Kidney epithelial cell (primary cell): Measurements from ENCODE around the gene HOXA2. TPM values are rescaled to one million over a fixed set of nuclear protein-coding genes. Genes with fewer than 3 reads are reported as not detected.
A peak's percentile ranks its signal among the peaks of the same experiment; 100 is the strongest.

ENCODE experiments used
- DNase-seq: peaks from one replicate; pipeline ENCODE4 v3.0.0-alpha.2; 2010; ENCODE audit warnings: low read depth
- H3K27me3 ChIP-seq: 2 replicates; pipeline ENCODE4 v1.6.0; 2011; ENCODE audit warnings: low read length; ENCODE audit not compliant: control insufficient read depth, insufficient read depth
- H3K36me3 ChIP-seq: 2 replicates; pipeline ENCODE4 v1.5.1; 2011; ENCODE audit warnings: low read length; ENCODE audit not compliant: control insufficient read depth, insufficient read depth
- H3K4me3 ChIP-seq: 2 replicates; pipeline ENCODE4 v1.5.1; 2011; ENCODE audit warnings: low read depth, mild to moderate bottlenecking, control low read depth, low read length
- total RNA-seq: library from RNA; depleted of rRNA; stranded (reverse); fragments of >200 nt; gene quantifications from 2 replicates; pipeline ENCODE4 v1.2.3, GENCODE V29; 2015
- TF ChIP-seq, protein P1 (sequence below): IDR thresholded peaks from 2 replicates; pipeline ENCODE4 v1.5.1; 2011; ENCODE audit warnings: mild to moderate bottlenecking, moderate library complexity, low read length, control low read depth, inconsistent platforms; ENCODE audit not compliant: insufficient read depth, poor library complexity, severe bottlenecking

HOXA2 gene
- total RNA-seq, 1 donor from 2014 or later: 1.1 TPM

DNA sequence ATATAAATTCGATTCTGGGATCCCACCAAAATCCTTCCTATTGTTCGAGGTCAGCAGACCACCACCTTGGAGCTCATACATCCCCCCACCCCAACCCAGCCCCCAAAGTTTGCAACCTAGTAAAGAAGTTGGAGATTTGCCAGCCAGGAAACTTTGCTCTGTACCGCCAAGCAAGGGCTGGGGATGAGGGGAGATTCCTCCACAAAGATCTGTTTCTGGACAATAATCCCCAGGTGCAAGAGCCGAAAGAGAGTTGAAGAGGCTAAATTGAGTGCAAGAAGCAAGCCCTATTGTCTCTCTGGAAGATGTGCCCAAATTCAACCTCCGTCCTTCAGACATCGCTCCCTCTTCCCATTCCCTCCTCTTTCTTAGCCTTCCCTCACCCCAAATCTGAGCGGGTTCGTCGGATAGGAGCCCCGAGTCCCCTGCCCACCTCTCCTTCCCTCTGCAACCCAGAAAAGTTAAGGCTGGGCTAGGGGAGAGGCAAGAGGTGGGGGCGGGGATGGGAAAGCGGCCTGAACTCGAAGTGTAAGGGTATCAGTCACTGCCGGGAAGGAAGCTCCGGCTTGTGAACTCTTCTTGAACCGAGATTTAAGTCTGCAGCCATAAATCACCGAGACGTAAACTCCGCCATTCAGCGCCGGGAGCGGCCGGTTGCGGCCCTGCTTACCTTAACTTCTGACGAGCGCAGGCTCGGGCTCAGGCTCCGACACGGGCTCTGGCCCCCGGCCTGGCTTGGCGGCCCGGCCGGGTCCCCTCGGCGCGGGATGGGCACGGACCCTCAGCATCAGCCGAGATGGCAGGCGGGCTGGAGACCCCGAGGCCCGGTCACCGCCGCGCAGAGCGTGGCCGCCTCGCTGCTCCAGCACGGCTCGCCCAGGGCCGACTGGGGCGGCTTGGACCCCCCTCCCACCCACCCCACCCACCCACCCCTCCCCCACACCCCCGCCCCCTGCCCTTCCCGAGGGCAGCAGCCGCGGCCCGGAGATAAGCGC is 10.8 kb upstream of the HOXA2 start:
- Histone ChIP-seq H3K27me3 (no peaks in the 10 kb centered on the region), H3K4me3 (peak overlapping the region; percentile 74)
- TF ChIP-seq, protein P1, sequence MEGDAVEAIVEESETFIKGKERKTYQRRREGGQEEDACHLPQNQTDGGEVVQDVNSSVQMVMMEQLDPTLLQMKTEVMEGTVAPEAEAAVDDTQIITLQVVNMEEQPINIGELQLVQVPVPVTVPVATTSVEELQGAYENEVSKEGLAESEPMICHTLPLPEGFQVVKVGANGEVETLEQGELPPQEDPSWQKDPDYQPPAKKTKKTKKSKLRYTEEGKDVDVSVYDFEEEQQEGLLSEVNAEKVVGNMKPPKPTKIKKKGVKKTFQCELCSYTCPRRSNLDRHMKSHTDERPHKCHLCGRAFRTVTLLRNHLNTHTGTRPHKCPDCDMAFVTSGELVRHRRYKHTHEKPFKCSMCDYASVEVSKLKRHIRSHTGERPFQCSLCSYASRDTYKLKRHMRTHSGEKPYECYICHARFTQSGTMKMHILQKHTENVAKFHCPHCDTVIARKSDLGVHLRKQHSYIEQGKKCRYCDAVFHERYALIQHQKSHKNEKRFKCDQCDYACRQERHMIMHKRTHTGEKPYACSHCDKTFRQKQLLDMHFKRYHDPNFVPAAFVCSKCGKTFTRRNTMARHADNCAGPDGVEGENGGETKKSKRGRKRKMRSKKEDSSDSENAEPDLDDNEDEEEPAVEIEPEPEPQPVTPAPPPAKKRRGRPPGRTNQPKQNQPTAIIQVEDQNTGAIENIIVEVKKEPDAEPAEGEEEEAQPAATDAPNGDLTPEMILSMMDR: no peak

DNA sequence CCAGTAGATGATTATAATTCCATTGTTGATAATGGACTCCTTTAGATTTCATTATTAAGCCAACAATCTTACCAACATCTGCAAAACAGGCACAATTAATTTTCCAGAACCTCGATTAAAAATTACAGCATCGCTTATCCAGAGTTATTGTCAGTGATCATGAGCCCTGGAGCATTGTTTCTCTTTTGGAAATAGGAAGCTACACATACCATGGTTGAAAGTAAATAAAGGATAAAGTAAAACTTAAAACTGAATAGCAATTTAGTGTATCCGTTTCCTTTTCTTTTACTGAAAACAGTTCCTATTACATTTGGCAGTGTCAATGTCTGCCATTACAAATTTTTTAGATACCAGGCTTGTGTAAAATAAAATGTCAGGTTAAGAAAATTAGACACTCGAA is 9.9 kb upstream of the HOXA2 start:
- DNase-seq: no peak
- Histone ChIP-seq H3K27me3 (no peaks in the 10 kb centered on the region), H3K4me3 (peak overlapping the region; percentile 74), H3K36me3 (peaks cover 1% of the 10 kb centered on the region)
- TF ChIP-seq, protein P1: no peak

More for the DNA sequence above, 10.8 kb upstream of the HOXA2 start:
- peaks cover 3% of the 10 kb centered on the region for H3K36me3 ChIP-seq
- DNase-seq: no peak

DNA sequence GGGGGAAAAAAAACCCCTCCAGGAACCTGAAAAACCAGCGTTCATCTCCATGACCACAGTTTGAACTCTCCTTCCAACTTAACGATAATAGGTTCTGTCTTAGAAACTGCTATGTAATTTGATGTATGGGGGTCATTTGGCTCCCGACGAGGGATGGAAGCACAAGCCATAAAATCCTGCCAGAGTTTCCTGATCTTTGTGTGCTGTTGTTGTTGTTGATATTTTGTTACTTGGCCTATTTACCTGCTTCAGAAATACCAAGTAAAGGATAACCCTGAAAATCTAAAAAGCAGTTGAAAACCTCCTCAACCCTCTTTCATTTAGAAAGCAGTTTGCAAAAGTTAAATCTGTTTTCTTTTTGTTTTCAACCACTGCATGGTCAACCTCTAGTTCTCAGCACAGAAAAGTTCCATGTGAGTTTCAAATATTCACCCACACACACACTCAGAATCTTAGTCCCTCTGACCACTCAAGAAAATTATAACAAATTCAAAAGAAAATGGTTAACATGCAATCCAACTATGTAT is 9.3 kb upstream of the HOXA2 start:
- Histone ChIP-seq H3K36me3 (no peaks in the 10 kb centered on the region), H3K4me3 (peak overlapping the region; percentile 74), H3K27me3 (no peaks in the 10 kb centered on the region)
- TF ChIP-seq, protein P1: no peak
- no peak for DNase-seq

DNA sequence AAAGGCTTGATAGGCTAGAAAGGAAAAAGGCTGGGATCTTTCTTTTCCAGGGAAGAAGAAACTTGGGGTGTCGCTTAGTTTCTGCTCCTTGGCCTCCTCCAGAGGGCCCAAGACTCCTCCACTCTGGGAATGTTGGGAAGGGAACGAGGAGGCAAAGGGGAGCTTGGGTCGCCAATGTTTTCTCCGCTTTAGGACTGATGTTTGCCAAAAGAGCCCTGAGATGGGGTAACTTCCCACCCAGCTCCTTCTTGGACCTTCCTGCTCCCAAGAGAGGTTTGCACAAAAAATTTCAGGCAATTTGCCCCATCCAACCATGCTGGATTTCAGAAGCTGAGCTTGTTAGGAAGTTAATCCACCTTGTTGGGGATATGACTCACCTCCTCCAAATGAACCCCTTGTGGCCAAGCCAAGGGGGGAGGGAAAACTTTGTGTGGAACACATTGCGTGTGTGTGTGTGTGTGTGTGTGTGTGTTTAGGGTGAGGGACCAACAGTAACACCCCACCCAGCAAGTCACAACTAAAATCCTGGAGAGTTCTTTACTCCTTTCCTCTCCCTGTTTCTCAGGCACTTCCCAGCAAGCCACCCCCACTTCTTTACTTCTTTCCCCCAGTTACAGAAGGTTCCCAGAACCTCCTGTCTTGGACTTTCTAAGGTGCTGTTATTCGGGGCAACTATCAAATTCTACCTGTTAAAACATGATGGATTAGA is 8.7 kb upstream of the HOXA2 start:
- DNase-seq: no peak
- Histone ChIP-seq H3K36me3 (no peaks in the 10 kb centered on the region), H3K27me3 (no peaks in the 10 kb centered on the region), H3K4me3 (peak overlapping the region; percentile 74)
- TF ChIP-seq, protein P1: no peak

DNA sequence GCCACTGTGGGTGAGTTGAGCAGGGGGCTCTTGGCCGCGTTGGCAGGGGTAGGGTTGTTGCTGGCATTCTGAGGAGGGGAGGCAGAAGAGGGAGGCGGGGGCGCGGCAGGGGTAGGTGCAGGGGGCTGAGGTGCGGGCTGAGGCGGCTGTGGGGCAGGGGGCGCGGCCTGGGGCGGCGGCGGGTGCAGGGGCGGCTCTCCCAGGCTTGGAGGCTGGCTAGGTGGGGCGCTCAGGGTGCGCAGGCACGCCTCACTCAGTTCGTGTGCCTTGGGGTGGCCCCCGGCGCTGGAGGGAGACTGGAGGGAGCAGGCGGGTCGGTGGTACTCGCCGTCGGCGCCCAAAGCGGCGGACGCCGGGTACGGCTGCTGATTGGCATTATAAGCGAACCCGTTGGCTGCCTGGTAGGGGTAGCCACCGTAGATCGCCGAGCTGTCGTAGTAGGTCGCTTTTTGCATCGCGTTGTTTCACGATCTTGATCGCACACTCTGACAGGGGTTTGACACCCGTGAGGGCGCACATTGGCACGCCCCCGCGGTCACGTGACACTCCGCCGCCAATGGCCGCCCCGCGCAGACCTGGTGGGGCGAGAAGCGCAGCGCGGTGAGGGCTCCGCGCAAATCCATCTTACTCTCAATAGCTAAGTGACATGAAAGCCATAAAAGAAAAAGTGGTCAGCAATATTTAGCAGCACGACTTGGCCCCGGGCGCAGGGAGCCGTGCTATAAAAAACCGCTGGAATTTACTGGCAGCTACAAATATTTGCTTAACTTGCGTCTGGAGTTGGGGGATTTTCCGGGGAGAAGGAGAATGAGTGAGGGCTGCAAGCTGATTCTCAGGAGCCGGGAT is 7.9 kb upstream of the HOXA2 start:
- Histone ChIP-seq H3K27me3 (no peaks in the 10 kb centered on the region), H3K4me3 (peak overlapping the region; percentile 74), H3K36me3 (no peaks in the 10 kb centered on the region)
- TF ChIP-seq, protein P1: no peak
- DNase-seq: no peak
